Measurements from ENCODE around the gene ANKRD29.

ANKRD29 gene

GRCh38 chr18:23608211-23608610 is 54.5 kb downstream of the ANKRD29 start:
- H3K4me3 ChIP-seq (ENCODE audit: low read depth, low read length): no peak overlapping the region
- TF ChIP-seq CTCF (IDR thresholded peaks at IDR 0.05; ENCODE audit: borderline replicate concordance, insufficient read depth, low read depth, low read length): no peak

GRCh38 chr18:23605941-23606340 is 56.8 kb downstream of the ANKRD29 start:
- no peak overlapping the region for H3K4me3 ChIP-seq (ENCODE audit: low read depth, low read length)
- no peak for TF ChIP-seq CTCF (IDR thresholded peaks at IDR 0.05; ENCODE audit: borderline replicate concordance, insufficient read depth, low read depth, low read length)

GRCh38 chr18:23599809-23600208 is 62.9 kb downstream of the ANKRD29 start:
- TF ChIP-seq CTCF (IDR thresholded peaks at IDR 0.05; ENCODE audit: borderline replicate concordance, insufficient read depth, low read depth, low read length): no peak
- H3K4me3 ChIP-seq (ENCODE audit: low read depth, low read length): no peak overlapping the region

- no peak for TF ChIP-seq CTCF (IDR thresholded peaks at IDR 0.05; ENCODE audit: borderline replicate concordance, insufficient read depth, low read depth, low read length)
Measured at GRCh38 chr18:23596183-23596582, 66.5 kb downstream of the ANKRD29 start.

GRCh38 chr18:23595591-23595990 is 67.1 kb downstream of the ANKRD29 start:
- no peak overlapping the region for H3K4me3 ChIP-seq (ENCODE audit: low read depth, low read length)
- TF ChIP-seq CTCF (IDR thresholded peaks at IDR 0.05; ENCODE audit: borderline replicate concordance, insufficient read depth, low read depth, low read length): no peak

More at GRCh38 chr18:23596183-23596582, 66.5 kb downstream of the ANKRD29 start:
- H3K4me3 ChIP-seq (ENCODE audit: low read depth, low read length): no peak overlapping the region

GRCh38 chr18:23593720-23594119 is 69.0 kb downstream of the ANKRD29 start:
- no peak overlapping the region for H3K4me3 ChIP-seq (ENCODE audit: low read depth, low read length)
- no peak for TF ChIP-seq CTCF (IDR thresholded peaks at IDR 0.05; ENCODE audit: borderline replicate concordance, insufficient read depth, low read depth, low read length)

- TF ChIP-seq CTCF (IDR thresholded peaks at IDR 0.05; ENCODE audit: borderline replicate concordance, insufficient read depth, low read depth, low read length): no peak
- H3K4me3 ChIP-seq (ENCODE audit: low read depth, low read length): no peak overlapping the region
Measured at GRCh38 chr18:23592911-23593310, 69.8 kb downstream of the ANKRD29 start.
